Stimulated activated CD8-positive, alpha-beta memory T cell treated with anti-CD3 and anti-CD28 coated beads, Interleukin-7, amount 100 ng/mL, for 4 hours (primary cell): ENCODE results near the gene SOX15.

ENCODE experiments used
- DNase-seq, 2 donors: peaks; one replicate each; pipeline ENCODE4 v3.0.0-alpha.2; 2020; ENCODE audit warnings: low read depth in 2 of 2

The SOX15 gene

GRCh38 chr17:7577327-7578199 is 12.3 kb downstream of the SOX15 start:
- no peak for DNase-seq

- DNase-seq, result no peak
Observed at GRCh38 chr17:7576432-7576937, 13.4 kb downstream of the SOX15 start.

GRCh38 chr17:7575959-7576358 is 13.9 kb downstream of the SOX15 start:
- DNase-seq, result no peak

GRCh38 chr17:7575481-7575883 is 14.4 kb downstream of the SOX15 start:
- DNase-seq, result no peak

GRCh38 chr17:7574176-7574953 is 15.5 kb downstream of the SOX15 start:
- no peak for DNase-seq

GRCh38 chr17:7573324-7574080 is 16.4 kb downstream of the SOX15 start:
- peak; percentile 88 to 92 for DNase-seq

- peak in 1 of 2 donors; percentile 99 for DNase-seq
Observed at GRCh38 chr17:7572588-7573323, 17.1 kb downstream of the SOX15 start.

- DNase-seq, result peak in 1 of 2 donors; percentile 99
Observed at GRCh38 chr17:7572338-7572587, 17.6 kb downstream of the SOX15 start.

- no peak for DNase-seq
Observed at GRCh38 chr17:7570351-7570750, 19.5 kb downstream of the SOX15 start.

- no peak for DNase-seq
Observed at GRCh38 chr17:7569571-7569970, 20.3 kb downstream of the SOX15 start.

- DNase-seq, result no peak
Observed at GRCh38 chr17:7563115-7563869, 26.6 kb downstream of the SOX15 start.

- DNase-seq, result no peak
Observed at GRCh38 chr17:7562208-7562605, 27.7 kb downstream of the SOX15 start.

- peak; percentile 76 to 91 for DNase-seq
Observed at GRCh38 chr17:7561589-7562207, 28.2 kb downstream of the SOX15 start, which contains the start of gene SENP3. SENP3 (plus strand) TSS chr17:7561919; CDS start chr17:7563077, 1,158 bp downstream.

- peak; percentile 74 to 76 for DNase-seq
Observed at GRCh38 chr17:7561028-7561575, 28.8 kb downstream of the SOX15 start.

- peak in 1 of 2 donors; percentile 20 for DNase-seq
Observed at GRCh38 chr17:7560172-7561027, 29.5 kb downstream of the SOX15 start.

- no peak for DNase-seq
Observed at GRCh38 chr17:7559320-7560171, 30.3 kb downstream of the SOX15 start.

- no peak for DNase-seq
Observed at GRCh38 chr17:7558544-7559319, 31.2 kb downstream of the SOX15 start, which contains the start of gene TNFSF13. TNFSF13 (plus strand) TSS chr17:7558750; CDS start chr17:7559040, 290 bp downstream.
